OCI-LY7 (cell line): ENCODE measurements around the gene FAM131C. TPM values are rescaled to one million over a fixed set of nuclear protein-coding genes. Genes with fewer than 3 reads are reported as not detected.

Experiments
- BruUV-seq: library from RNA; stranded (reverse); fragments of 400-500 nt; replicated peaks from 2 replicates; lab custom pipeline; 2021; lab: Mats Ljungman, UMichigan
- CTCF ChIA-PET: fragments of 300-600 bp; sonication (Branson Sonifier 250); formaldehyde crosslinking; loops from one replicate; lab custom pipeline; 2022; ENCODE audit warnings: antibody characterized with exemption; ENCODE audit not compliant: unreplicated experiment; lab: Charles Lee
- POLR2A ChIA-PET: fragments of 300-600 bp; sonication (Branson Sonifier 250); formaldehyde crosslinking; loops from one replicate; lab custom pipeline; 2022; ENCODE audit warnings: antibody characterized with exemption; lab: Charles Lee
- DNase-seq: peaks from one replicate; pipeline ENCODE4 v3.0.0-alpha.2; 2015; ENCODE audit warnings: low spot score
- H2AFZ ChIP-seq: fragments of 200-600 bp; sonication (generic), shearing (Covaris generic); 2 replicates; pipeline ENCODE4 v1.6.1; 2014; ENCODE audit warnings: mild to moderate bottlenecking, antibody characterized with exemption, low read length, moderate library complexity
- H3K27ac ChIP-seq: fragments of 200-600 bp; sonication (generic); 2 replicates; pipeline ENCODE4 v1.5.1; 2014; ENCODE audit warnings: mixed run types, low read depth, mild to moderate bottlenecking, moderate library complexity, low read length, inconsistent platforms; ENCODE audit not compliant: poor library complexity, severe bottlenecking
- H3K36me3 ChIP-seq: fragments of 200-600 bp; sonication (generic); 2 replicates; pipeline ENCODE4 v1.6.1; 2014; ENCODE audit warnings: mild to moderate bottlenecking, antibody characterized with exemption, low read length, moderate library complexity, mixed read lengths; ENCODE audit not compliant: insufficient read depth
- H3K4me1 ChIP-seq: fragments of 200-600 bp; sonication (generic); 2 replicates; pipeline ENCODE4 v1.5.1; 2014; ENCODE audit warnings: mild to moderate bottlenecking, low read length; ENCODE audit not compliant: insufficient read depth, poor library complexity, severe bottlenecking
- H3K4me2 ChIP-seq: fragments of 200-600 bp; sonication (generic); 2 replicates; pipeline ENCODE4 v1.6.1; 2014; ENCODE audit warnings: mild to moderate bottlenecking, low read length
- H3K4me3 ChIP-seq: fragments of 200-600 bp; sonication (generic); 2 replicates; pipeline ENCODE4 v1.5.1; 2014; ENCODE audit warnings: mild to moderate bottlenecking, low read depth, low read length; ENCODE audit not compliant: poor library complexity, severe bottlenecking
- H3K79me2 ChIP-seq: fragments of 200-600 bp; sonication (generic); 2 replicates; pipeline ENCODE4 v1.6.1; 2016; ENCODE audit warnings: low read depth, mild to moderate bottlenecking, low read length, moderate library complexity, mixed read lengths; ENCODE audit not compliant: insufficient read depth
- H3K9me2 ChIP-seq: fragments of 200-600 bp; sonication (generic); 2 replicates; pipeline ENCODE4 v1.6.1; 2016; ENCODE audit warnings: mild to moderate bottlenecking, low read length, mixed read lengths; ENCODE audit not compliant: insufficient read depth
- H3K9me3 ChIP-seq: fragments of 200-600 bp; sonication (generic); 2 replicates; pipeline ENCODE4 v1.6.1; 2014; ENCODE audit warnings: mild to moderate bottlenecking, mixed run types, low read length, mixed read lengths
- H4K20me1 ChIP-seq: fragments of 200-600 bp; sonication (generic); 2 replicates; pipeline ENCODE4 v1.6.1; 2014; ENCODE audit warnings: mild to moderate bottlenecking, antibody characterized with exemption, low read length, moderate library complexity, mixed read lengths; ENCODE audit not compliant: insufficient read depth
- EZH2phosphoT487 ChIP-seq: fragments of 200-600 bp; sonication (generic); IDR thresholded peaks from 2 replicates; pipeline ENCODE4 v1.6.1; 2018; ENCODE audit warnings: low read depth, borderline replicate concordance, mild to moderate bottlenecking, mixed run types, antibody characterized with exemption, low read length, moderate library complexity, mixed read lengths
- intact Hi-C: fragments of 100-400 bp; cut with micrococcal nuclease; formaldehyde crosslinking; loops from one replicate; pipeline ENCODE4 v1.10.0; 2022; ENCODE audit not compliant: unreplicated experiment
- total RNA-seq, 2 experiments: library from RNA; depleted of rRNA in 1 of 2; stranded (reverse); fragments of >200 nt in 1 of 2; shearing (Covaris generic) in 1 of 2; gene quantifications; 2 replicates each; pipeline ENCODE4 v1.2.3, GENCODE V29; 2014 to 2022
- TF ChIP-seq, protein P1 (sequence below): fragments of 200-600 bp; sonication (generic); conservative IDR thresholded peaks from 2 replicates; pipeline ENCODE4 v1.5.1; 2014; ENCODE audit warnings: mild to moderate bottlenecking, antibody characterized with exemption, low read length, moderate library complexity, mixed read lengths

The FAM131C gene
- total RNA-seq, 2 experiments from 2014 or later = not detected

DNA sequence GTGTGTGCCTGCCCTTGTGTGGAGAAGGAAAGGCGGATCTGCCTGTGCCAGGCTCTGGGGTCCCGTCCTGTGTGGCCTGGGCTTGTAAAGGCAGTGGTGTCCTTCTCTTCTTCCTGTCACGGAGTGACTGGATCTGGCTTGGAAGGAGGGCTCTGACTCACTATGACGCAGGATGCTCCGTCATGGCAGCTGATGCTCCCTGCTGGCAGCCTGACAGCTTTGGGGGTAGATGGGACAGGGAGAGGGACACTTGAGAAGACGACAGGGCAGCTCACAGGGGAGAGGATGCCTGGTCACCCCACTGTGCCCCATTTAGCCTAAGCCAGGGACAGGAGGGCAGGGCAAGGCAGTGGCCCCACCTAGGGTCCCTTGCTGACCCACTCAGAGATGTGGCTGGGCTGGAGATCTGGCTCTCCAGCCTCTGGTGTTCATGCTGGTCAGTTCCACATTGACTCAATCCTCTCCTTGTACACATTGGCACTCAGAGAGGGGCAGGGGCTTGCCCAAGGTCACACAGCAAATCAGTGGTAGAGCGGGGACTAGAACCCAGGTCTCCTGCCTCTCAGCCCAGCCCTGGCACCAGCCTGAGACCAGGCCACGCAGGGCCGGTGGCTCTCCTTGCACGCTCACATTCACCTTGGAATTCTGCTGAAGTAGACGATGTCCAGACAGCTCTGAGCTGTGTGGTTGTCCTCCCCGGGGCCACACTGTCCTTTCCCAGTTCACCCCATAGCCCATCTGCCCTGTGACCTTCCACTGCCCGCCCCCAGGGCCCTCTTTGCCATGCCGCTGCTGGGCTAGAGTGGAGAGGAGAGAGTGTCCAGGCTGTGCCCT, 2.8 kb upstream of the FAM131C start:
- H3K4me3 ChIP-seq = no peak overlapping the region
- DNase-seq = no peak
- no peaks in the 10 kb centered on the region for H3K79me2 ChIP-seq
- H3K4me2 ChIP-seq = no peak overlapping the region
- POLR2A ChIA-PET = no interaction called here
- H2AFZ ChIP-seq = no peak overlapping the region
- no TSS peak for BruUV-seq
- TF ChIP-seq, protein P1, sequence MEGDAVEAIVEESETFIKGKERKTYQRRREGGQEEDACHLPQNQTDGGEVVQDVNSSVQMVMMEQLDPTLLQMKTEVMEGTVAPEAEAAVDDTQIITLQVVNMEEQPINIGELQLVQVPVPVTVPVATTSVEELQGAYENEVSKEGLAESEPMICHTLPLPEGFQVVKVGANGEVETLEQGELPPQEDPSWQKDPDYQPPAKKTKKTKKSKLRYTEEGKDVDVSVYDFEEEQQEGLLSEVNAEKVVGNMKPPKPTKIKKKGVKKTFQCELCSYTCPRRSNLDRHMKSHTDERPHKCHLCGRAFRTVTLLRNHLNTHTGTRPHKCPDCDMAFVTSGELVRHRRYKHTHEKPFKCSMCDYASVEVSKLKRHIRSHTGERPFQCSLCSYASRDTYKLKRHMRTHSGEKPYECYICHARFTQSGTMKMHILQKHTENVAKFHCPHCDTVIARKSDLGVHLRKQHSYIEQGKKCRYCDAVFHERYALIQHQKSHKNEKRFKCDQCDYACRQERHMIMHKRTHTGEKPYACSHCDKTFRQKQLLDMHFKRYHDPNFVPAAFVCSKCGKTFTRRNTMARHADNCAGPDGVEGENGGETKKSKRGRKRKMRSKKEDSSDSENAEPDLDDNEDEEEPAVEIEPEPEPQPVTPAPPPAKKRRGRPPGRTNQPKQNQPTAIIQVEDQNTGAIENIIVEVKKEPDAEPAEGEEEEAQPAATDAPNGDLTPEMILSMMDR = no peak
- TF ChIP-seq EZH2phosphoT487 = no peak
- H3K9me2 ChIP-seq = no peaks in the 10 kb centered on the region
- peaks cover 16% of the 10 kb centered on the region for H3K4me1 ChIP-seq
- no peaks in the 10 kb centered on the region for H3K9me3 ChIP-seq
- intact Hi-C loops = no loop called here
- H3K27ac ChIP-seq = no peak overlapping the region
- no peaks in the 10 kb centered on the region for H4K20me1 ChIP-seq
- CTCF ChIA-PET = no interaction called here
- H3K36me3 ChIP-seq = no peaks in the 10 kb centered on the region

- no peaks in the 10 kb centered on the region for H3K36me3 ChIP-seq
- TF ChIP-seq, protein P1 = no peak
- TF ChIP-seq EZH2phosphoT487 = no peak
- ChIA-PET CTCF (no interaction called here), POLR2A (interaction anchor here (0.7 kb wide), 1 partner anchor 9 kb away, joined by 8 read pairs; no protein-coding TSS in a partner anchor)
- no peaks in the 10 kb centered on the region for H3K9me3 ChIP-seq
- peaks cover 16% of the 10 kb centered on the region for H3K4me1 ChIP-seq
- intact Hi-C loops = no loop called here
- no peaks in the 10 kb centered on the region for H4K20me1 ChIP-seq
- no peaks in the 10 kb centered on the region for H3K9me2 ChIP-seq
- no peak overlapping the region for H3K27ac ChIP-seq
- H2AFZ ChIP-seq = no peak overlapping the region
- no peak for DNase-seq
- BruUV-seq = no TSS peak
- no peak overlapping the region for H3K4me2 ChIP-seq
- H3K4me3 ChIP-seq = no peak overlapping the region
- H3K79me2 ChIP-seq = no peaks in the 10 kb centered on the region
These were observed 2.0 kb upstream of the FAM131C start for GRCh38 chr1:16075337-16076030.
